HG02938 (cell line): ENCODE measurements around the gene SIRPG.
"Not testable (repeated sequence)": the region's sequence is repeated elsewhere in the genome, so short reads cannot be mapped to it uniquely, and the experiment has no call there.

Source experiments
- ATAC-seq: cut with Tn5 transposase; IDR thresholded peaks from one replicate; pipeline ENCODE4 v1.9.1; 2021; ENCODE audit warnings: mild to moderate bottlenecking, moderate library complexity; ENCODE audit not compliant: unreplicated experiment

Gene SIRPG

DNA sequence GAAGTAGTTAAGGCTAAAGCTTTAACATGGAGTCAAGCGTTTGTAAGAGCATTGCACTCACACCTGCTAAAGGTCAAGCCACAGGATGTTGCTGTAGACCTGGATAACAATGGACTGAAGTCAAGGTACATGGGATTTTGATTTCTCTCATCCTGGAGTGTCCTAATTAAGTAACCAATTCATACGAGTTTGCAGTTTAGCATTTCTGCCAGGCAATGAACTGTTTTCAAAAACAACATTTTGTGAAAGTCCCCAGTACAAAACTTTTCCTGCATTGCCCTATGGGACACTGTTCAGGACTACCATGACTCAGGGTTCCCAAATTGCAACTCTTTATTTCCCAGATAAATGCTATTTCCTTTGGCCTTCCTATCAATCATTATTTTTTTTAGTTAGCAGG is 20.4 kb downstream of the SIRPG start:
- ATAC-seq, result no peak

DNA sequence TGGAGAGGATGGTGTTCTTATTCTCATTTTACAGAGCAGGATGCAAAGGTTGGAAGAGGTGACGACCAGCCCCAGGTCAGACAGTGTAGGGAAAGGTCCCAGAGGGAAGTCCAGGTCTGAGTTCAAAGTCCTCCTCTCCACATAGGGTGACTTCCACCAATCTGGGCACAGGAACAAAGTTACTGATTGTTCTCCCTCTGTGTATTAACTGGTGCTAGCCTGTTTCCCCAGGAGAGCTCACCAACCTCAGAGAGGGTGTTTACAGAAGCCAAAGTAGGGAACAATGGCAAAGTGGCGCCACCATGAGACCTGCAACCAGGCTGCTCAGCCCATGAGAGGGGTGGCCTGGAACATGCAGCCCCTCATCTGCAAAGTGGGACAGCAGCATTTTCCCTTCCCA is 21.0 kb downstream of the SIRPG start:
- no peak for ATAC-seq

DNA sequence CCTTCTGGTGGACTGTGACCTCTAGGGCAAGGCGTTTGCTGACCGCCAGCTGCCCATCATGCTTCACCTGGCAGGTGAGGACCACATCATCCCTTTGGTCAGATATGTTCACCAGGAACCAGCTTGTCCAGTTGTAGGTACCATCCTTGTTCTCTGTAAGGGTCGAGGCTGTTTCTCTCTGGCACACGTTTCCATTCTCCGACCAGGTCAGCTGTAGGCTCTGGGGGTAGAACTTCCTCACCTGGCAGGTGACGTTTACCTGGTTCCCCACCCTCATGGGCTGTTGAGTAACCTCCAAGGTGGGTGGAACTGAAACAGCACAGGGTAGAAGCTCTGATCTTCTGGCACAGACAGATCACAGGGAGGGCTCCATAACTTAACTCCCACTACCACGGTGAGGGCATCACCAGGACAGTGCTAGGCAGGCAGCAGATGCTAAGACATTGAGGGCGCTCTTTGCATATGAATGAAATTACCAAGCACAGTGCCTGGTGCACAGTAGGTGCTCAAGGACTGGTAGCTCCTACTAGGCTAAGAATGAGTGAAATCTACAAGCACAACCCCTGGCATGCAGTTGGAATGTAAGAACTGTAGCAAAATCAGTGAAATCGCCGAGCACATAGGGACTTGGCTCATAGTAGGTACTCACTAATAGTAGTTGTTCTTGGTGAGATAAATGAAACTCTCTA is 22.1 kb downstream of the SIRPG start:
- ATAC-seq, result no peak

DNA sequence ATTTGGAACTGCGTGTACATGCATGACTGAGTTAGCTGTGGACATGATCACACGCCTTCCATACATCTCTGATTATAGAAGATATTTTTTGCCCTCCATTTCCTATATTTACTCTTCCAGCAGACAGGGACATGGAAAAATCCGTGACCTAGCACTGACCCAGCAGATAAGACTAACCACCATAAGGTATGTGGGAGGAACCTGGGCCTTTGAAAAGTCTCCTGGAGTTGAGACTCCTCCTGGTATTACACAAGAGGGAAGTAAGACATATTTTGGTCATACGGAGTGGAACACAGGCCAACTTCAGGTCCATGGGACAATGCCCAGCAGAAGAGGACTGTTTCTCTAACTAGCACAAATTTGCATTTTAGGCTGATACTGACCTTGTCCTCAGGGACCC is 24.0 kb downstream of the SIRPG start:
- ATAC-seq, result no peak

DNA sequence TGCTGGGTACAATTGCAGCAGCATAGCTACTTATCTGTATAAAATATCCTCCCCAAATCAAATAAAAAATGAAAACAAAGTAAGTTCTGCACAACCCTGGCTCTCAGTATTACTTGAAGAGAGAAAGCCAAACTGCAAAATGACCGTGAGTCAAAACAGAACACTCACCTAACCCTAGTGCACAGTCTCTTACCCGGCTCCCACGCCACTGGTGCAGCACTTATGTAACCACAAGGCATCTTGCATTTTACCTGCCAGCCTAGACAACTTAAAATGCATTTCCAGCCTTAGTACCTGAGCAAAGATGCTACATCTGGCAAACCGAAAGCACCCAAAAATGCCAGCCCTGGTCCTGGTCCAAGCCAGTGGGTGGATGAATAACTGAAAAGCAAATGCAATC is 25.4 kb downstream of the SIRPG start:
- ATAC-seq, result no peak

DNA sequence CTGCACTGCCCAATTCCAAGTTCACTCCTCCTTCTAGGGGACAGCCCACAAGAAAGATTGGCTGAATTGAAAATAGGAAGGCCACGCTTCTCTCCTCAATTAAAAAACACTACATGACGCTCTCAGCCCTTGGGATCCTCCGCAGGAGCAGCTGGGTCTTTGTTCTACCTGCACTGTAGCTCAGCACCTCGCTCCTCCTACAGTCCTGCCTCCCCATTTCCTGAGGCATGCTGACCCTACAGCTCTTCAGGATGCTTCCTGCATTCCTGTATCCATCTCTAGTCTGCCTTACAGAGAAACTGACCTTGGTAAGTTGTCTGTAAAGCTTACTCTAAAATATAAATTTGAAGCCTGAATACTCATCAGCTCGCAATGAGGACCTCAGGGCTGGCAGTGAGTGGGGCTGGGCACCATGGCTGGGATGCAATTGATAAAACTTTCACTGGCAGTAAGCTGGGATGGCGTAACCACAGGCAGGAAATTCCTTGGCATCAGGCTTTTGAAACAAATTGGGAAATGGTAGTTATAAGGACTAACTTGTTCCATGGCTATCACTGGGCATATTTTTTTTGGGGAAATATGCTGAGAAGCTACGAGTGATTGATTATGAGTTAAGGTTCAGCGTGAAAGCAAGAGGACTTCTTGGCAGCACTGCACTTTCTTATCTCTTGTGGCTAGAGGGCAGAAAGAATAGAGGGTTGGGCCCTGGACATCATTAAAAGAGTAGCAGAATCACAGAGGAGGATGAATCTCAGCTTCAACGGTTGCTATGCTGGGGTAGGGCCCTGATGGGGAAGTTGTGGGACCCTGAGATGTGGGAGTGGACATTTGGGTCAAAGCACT is 26.0 kb downstream of the SIRPG start:
- ATAC-seq, result no peak

DNA sequence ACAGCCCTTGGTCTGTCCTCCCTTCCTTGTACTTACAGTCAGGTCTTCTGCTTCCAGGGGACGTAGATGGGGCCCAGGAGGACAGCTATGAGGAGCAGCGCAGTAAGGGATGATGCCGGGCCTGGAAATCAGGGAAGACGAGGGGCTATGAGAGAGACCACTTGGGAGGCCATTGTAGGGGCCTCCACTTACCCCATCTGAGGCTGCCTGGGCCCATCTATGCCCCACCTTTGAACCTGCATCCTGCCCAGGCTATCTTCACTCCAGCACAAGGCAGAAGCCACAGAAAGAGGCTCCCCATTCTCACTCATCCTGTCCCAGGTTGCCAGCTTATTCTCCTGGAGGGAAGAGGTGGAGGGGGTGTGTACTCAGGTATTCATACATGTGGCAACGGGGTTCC is 27.4 kb downstream of the SIRPG start:
- ATAC-seq, result no peak

DNA sequence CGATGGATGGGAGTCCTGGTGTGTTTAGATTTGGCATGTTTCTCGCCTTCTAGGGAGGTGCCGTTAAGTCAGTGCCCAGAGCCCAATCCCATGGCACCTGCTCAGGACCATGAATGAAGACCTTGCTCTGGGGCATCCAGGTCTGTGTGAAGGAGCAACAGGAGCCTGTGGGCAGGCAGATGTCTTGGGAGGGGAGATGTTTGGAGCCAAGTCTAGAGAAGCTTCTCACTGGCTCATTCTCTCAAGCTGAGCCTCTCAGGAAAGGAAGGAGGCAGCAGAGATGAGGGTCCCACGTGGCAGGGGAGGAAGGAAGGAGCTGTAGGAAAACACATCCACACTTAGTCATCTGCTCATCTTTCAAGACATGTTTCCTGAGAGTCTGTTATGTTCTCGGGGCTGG is 28.3 kb downstream of the SIRPG start:
- no peak for ATAC-seq

DNA sequence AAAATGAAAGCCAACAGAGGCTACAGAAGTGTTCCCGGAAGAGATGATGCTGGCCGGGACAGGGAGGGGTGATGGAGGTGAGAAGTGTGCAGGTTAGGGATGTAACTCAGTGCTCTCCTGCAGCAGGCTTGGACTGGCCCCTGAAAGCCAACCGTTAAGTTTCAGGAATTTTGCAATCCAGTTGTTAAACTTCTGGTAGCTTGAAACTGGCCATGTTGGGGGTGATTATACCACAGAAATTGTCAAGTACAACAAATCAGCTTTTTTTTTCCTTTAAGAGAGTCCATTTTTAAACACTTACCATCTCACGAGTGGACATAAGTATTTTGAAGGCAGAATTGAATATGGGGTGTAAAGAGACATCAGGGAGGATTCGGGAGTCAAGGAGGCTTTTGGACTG is 29.0 kb downstream of the SIRPG start:
- no peak for ATAC-seq

DNA sequence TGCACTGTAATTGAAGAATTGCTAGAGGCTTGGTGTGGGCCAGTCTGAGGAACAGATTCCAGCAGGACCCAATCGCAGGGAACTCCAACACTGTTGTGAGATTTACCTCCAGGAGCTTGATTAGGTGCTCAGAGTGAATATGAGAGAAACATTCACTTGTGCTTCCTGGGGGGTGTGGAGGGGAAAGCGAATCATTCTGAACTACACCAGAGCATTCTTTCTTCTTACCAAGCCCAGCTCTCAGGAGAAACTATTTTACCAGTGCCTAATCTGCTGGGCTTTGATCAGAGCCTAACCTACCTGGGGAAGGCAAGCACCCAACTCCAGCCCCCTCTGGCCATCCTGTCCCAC is 30.4 kb downstream of the SIRPG start:
- ATAC-seq, result no peak

DNA sequence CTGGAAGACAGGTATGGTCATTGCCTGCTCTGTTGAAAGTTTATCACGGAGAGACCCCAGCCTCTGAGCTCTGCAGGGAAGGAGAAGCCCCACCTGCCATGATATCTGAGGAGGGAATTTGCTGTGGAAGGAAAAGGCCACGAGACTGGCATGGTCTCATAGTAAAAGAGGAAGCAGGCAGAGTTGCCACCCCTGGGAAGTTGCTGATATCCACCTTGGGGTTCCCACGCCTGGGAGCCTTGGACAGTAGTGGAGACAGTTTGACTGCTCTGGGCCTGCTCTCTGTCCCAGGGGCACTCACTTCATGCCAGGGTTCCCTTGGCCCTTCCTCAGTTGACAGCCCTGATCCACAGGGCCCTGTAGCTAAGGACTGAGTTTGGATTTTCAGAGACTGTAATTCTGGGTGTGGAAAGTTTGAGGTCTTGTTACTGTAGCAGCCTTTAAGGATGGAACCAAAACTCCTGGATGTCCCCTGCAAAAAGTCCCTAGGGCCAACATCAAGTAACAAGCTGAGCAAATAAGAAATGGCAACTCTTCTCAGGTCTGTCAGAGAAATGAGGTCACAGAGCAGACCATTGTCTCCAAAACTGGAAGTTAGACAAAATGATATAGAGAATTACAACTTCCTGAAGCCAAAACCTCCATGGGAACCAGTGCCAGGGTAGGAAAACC is 30.9 kb downstream of the SIRPG start:
- ATAC-seq, result no peak

DNA sequence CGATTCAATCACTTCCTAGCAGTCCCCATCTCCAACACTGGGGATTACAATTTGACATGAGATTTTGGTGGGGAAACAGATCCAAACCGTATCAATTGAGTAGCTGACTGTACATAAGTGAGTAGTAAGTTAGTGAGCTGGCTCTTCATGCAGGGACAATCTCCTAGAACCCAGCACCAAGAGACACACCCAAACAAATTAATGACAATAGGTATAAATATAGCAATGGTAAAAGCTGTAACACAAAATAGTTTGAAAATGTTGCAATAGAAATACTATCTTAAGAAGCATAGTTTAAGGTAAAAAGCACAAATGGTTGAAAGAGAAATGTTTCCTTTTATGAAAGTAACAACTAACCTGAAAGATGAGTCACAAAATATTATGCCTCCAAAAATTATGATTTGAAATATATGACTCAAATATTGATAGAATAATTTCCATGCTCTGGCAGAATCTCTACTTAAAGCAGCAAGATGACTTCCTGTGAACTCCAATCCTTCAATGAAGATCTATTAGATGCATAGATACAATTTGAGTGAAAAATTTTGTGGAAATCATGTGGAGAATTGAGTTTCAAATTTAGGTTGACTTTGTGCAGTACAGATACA is 32.4 kb downstream of the SIRPG start:
- ATAC-seq, result no peak

DNA sequence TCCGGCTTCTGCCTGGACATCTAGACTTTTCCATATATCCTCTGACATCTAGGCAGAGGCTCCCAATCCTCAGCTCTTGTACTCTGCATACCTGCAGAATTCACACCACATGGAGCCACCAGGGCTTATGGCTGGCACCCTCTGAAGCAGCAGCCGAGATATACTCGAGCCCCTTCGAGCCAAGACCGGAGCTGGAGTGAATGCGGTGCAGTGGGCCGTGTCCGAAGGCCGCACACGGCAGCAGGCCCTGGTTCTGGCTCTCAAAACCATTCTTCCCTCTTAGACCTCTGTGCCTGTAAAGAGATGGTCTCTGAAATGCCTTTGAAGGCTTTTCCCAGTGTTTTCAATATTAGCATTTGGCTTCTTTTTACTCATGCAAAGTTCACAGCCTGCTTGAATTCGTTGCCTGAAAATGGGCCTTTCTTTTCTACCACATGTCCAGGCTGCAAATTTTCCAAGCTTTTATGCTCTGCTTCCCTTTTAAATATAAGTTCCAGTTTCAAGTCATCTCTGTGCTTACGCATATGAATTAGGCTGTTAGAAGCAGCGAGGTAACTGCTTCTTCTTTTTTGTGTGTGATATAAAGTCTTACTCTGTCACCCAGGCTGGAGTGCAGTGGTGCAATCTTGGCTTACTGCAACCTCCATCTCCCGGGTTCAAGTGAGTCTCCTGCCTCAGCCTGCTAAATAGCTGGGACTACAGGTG is 33.9 kb downstream of the SIRPG start:
- no peak for ATAC-seq

DNA sequence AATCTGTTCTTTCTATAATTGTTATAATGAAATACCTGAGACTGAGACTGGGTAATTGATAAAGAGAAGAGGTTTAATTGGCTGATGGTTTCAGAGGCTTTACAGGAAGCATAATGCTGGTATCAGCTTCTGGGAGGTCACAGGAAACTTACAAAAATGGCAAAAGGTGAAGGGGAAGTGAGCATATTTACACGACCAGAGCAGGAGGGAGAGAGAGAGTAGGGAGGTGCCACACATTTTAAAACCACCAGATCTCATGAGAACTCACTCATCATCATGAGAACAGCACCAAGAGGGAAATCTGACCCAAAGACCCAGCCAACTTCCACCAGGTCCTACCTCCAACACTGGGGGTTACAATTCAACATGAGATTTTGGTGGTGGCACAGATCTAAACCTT is 35.1 kb downstream of the SIRPG start:
- no peak for ATAC-seq

DNA sequence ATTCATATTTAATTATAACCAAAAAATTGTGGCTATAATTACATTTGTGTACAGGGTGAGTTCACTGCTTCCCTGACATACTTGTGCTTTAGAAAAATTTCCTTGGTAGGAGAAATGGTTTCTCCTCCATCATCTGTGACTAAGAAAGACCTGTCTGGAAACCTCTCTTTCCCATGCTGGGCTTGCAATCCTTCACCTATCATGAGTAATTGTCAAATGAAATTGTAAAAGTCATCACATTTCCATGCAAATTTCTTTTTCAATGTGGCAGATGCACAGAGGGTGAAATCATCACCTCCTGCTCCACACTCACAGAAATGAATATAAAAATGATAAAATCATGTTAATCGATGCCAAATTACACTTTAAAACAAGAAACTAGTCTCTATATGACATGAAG is 36.3 kb downstream of the SIRPG start:
- ATAC-seq, result no peak

DNA sequence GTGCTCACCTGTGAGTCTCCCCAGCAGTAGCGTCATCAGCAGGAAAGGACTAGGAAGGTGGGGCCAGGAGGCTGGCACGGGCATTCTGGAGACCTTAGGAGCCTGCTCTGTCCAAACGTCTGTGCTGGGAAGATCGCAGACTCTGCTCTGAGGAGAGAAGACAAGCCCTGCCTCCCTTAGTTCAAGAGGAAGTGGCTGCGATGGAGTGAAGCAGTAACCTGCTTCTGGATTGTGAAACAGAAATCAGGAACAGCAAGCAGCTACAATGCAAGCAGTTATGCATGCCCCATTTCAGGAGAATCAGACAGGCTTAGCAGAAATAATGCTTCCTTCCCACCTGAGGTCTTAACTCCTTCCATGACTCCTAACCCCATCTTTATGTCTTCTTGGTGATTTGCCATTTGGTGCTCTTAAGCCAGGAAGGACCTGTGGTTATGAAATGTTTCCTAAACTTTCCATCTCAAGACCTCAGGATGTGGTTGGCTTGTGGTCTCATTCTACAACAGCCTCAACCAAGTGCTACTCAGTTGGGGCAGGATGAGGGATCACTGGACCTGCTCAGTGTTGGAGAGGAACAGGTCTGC is 37.6 kb downstream of the SIRPG start, which contains the start of gene SIRPB1:
Gene SIRPB1, minus strand, starts transcription at position 149 of the 584 bp plus-strand sequence. Its CDS starts 65 bp downstream, at position 84.
- no peak for ATAC-seq

DNA sequence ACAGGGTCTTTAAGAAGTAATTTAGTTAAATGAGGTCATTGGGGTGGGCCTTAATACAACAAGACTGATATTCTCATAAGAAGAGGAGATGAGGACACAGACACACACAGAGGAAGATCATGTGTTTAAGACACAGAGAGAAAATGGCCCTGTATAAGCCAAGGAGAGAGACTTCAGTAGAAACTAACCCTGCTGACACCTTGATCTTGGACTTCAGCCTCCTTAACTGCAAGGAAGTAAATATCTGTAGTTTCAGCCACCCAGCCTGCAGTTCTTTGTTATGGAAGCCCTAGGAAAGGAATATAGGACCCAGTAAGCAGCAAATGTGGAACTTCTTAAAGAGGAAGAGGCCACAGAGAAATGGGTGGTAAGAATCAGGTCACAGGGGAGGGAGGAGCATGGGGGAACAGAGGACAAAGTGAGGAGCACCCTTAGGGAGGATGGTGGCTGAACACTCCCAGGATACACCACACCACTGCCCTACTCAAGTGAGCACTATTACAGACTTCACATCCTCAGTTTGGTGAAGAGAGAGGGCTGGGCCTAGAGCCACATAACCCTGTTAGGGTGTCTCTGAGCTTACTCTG is 38.5 kb downstream of the SIRPG start:
- ATAC-seq, result no peak

DNA sequence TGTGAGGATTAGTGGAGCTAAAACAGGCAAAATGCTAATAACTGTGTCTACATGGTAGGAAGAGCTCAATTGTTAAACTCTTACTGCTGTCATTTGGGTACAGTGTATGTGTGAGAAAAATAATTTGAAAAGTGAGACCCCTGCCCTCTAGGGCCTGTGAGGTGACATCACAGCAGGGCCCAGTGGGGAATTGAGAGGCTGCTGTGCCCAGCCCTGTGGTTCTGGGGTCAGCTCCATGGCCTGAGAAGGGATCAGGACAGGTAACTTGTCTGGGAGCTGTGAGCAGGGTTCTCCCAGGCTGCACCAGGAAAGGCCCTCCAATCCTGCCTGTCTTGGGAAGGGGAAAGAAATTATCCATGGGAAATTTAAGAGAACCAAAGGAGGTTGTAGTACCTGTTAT is 39.1 kb downstream of the SIRPG start:
- no peak for ATAC-seq

DNA sequence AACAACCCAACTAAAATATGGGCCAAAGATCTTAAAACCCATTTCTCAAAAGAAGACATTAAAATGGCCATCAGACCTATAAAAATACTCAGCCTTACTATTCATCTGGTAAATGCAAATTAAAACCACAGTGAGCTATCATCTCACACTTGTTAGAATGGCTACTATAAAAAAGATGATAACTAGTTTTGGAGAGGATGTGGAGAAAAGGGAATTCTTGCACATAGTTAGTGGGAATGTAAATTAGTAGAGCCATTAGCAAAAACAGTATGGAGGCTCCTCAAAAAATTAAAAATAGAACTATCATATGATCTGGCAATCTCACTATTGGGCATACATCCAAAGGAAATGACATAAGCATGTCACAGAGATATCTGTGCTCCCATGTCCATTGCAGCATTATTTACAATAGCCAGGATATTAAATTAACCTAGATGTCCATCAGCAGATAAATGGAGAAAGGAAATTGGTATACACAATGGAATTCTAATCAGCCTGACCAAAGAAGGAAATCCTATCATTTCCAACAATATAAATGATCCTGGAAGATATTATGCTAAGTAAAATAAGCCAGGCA is 40.6 kb downstream of the SIRPG start:
- ATAC-seq, result no peak

DNA sequence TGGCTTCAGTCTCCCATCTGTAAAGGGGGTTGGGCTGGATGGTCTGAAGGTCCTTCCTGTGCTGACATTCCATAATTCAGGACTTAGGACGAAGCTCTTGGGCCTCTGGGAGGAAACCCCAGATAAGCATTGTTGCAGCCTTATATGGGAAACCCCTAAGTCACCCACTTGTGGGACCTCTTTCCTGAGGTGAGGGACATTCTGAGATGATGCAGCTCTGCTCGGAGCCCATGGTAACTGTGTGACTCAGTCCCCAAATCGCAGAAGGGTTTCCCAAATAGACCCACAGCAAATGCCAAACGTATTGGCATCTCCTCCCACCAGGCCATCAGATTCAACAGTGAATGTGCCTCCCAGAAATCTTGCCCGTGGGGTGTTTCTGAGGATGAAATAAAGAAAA is 47.2 kb downstream of the SIRPG start:
- ATAC-seq, result not testable (repeated sequence)
